Transverse colon (tissue), 3 donors: ENCODE data around the gene HTRA3.

Experiments used
- CTCF ChIP-seq, 5 experiments: fragments of 200-600 bp in 3 of 5; fragments of 450-650 bp in 2 of 5; sonication (generic) in 3 of 5; IDR thresholded peaks; 1 replicate in 2 of 5; 2 replicates in 3 of 5; pipeline ENCODE4 v1.5.1; 2016 to 2017; ENCODE audit warnings: antibody characterized with exemption in 5 of 5, inconsistent platforms in 3 of 5, mild to moderate bottlenecking in 2 of 5, moderate library complexity in 1 of 5
- POLR2A ChIP-seq: fragments of 450-650 bp; IDR thresholded peaks from one replicate; pipeline ENCODE4 v1.6.1; 2016; ENCODE audit warnings: antibody characterized with exemption, mild to moderate bottlenecking, moderate library complexity

- TF ChIP-seq CTCF (IDR thresholded peaks at IDR 0.05) (no peak), POLR2A (no peak)
These were observed 51.7 kb downstream of the HTRA3 start for GRCh38 chr4:8321220-8321619.
